ENCODE results near the gene KRTAP5-4. TPM values are rescaled to one million over a fixed set of nuclear protein-coding genes. Genes with fewer than 3 reads are reported as not detected.

Gene KRTAP5-4
- not detected in 2 replicates for total RNA-seq

GRCh38 chr11:1622086-1622485 lies at the start of gene KRTAP5-4:
TSS of gene KRTAP5-4 (minus strand) at chr11:1622138. CDS start at chr11:1622093, 45 bp downstream.

GRCh38 chr11:1629326-1630185 lies 7.6 kb upstream of the KRTAP5-4 start, which contains the start of gene KRTAP5-5:
TSS of gene KRTAP5-5 (plus strand) at chr11:1629775. CDS start at chr11:1629841, 66 bp downstream.

GRCh38 chr11:1608363-1608762 lies 13.6 kb downstream of the KRTAP5-4 start, which contains the start of gene KRTAP5-3:
TSS of gene KRTAP5-3 (minus strand) at chr11:1608463. CDS start at chr11:1608385, 78 bp downstream.

GRCh38 chr11:1597994-1598380 lies 24.0 kb downstream of the KRTAP5-4 start, which contains the start of gene KRTAP5-2:
TSS of gene KRTAP5-2 (minus strand) at chr11:1598294. CDS start at chr11:1598250, 44 bp downstream.

GRCh38 chr11:1584661-1585370 lies 37.1 kb downstream of the KRTAP5-4 start, which contains the start of gene KRTAP5-1:
TSS of gene KRTAP5-1 (minus strand) at chr11:1585283. CDS start at chr11:1585249, 34 bp downstream.

GRCh38 chr11:1572197-1573076 lies 49.5 kb downstream of the KRTAP5-4 start, which contains the start of gene DUSP8:
TSS of gene DUSP8 (minus strand) at chr11:1572271. CDS start at chr11:1565826, 6,445 bp downstream.

Other genes with a start within 250 kb of the KRTAP5-4 start
- gene BRSK2, start 232.2 kb downstream of the KRTAP5-4 start, total RNA-seq: 0.33 and 0.48 TPM in 2 replicates
- gene MOB2, start 135.4 kb downstream of the KRTAP5-4 start, total RNA-seq: 25.8 and 37.2 TPM in 2 replicates
- 0.57 and 1.3 TPM in 2 replicates for gene DUSP8, start 49.9 kb downstream of the KRTAP5-4 start, total RNA-seq
- not detected in 2 replicates for gene KRTAP5-1, start 36.9 kb downstream of the KRTAP5-4 start, total RNA-seq
- gene KRTAP5-2, start 23.8 kb downstream of the KRTAP5-4 start, total RNA-seq: not detected in 2 replicates
- gene KRTAP5-3, start 13.7 kb downstream of the KRTAP5-4 start, total RNA-seq: not detected in 2 replicates
- not detected in 2 replicates for gene KRTAP5-5, start 7.6 kb upstream of the KRTAP5-4 start, total RNA-seq
- not detected in 2 replicates for gene KRTAP5-6, start 75.1 kb upstream of the KRTAP5-4 start, total RNA-seq
- gene IFITM10, start 128.5 kb upstream of the KRTAP5-4 start, total RNA-seq: 0.29 and 1.3 TPM in 2 replicates
- gene CTSD, start 141.8 kb upstream of the KRTAP5-4 start, total RNA-seq: 81.1 and 136 TPM in 2 replicates
- gene SYT8, start 212.9 kb upstream of the KRTAP5-4 start, total RNA-seq: not detected in 2 replicates
- gene TNNI2, start 216.8 kb upstream of the KRTAP5-4 start, total RNA-seq: not detected in 2 replicates
- 0.29 and 1.3 TPM in 2 replicates for gene LSP1, start 230.9 kb upstream of the KRTAP5-4 start, total RNA-seq

All from vein endothelial cell (primary cell).